Cardiac muscle cell (in vitro differentiated cells and primary cell): ENCODE measurements around the gene CDA. TPM values are rescaled to one million over a fixed set of nuclear protein-coding genes. Genes with fewer than 3 reads are reported as not detected.
"Not testable (repeated sequence)": the region's sequence is repeated elsewhere in the genome, so short reads cannot be mapped to it uniquely, and the experiment has no call there.

Experiments used
- DNase-seq, 2 donors: peaks; one replicate each; pipeline versions ENCODE4 v3.0.0 to v3.0.0-alpha.2; 2010 to 2017; ENCODE audit warnings: low read depth in 1 of 2, low spot score in 1 of 2
- H3K27ac ChIP-seq: fragments of 200-600 bp; sonication (generic); 2 replicates; pipeline ENCODE4 v1.5.1; 2016
- H3K27me3 ChIP-seq: fragments of 200-600 bp; sonication (generic); 2 replicates; pipeline ENCODE4 v1.6.0; 2016; ENCODE audit warnings: control low read depth
- H3K36me3 ChIP-seq: fragments of 200-600 bp; sonication (generic); 2 replicates; pipeline ENCODE4 v1.5.1; 2016; ENCODE audit warnings: control low read depth
- H3K4me1 ChIP-seq: fragments of 200-600 bp; sonication (generic); 2 replicates; pipeline ENCODE4 v1.8.1; 2017; ENCODE audit warnings: low read depth, mild to moderate bottlenecking, mixed run types
- H3K4me3 ChIP-seq: fragments of 200-600 bp; sonication (generic); 2 replicates; pipeline ENCODE4 v1.5.1; 2016; ENCODE audit warnings: mild to moderate bottlenecking
- H3K9me3 ChIP-seq: fragments of 200-600 bp; sonication (generic); 2 replicates; pipeline ENCODE4 v1.5.1; 2017; ENCODE audit warnings: low read depth, mild to moderate bottlenecking, control low read depth
- polyA plus RNA-seq: library from polyadenylated mRNA; unstranded; fragments of >200 nt; fragmentation: Nextera tagmentation; extraction: Ambion mirVana; gene quantifications from 2 replicates; pipeline ENCODE4 v1.2.1, GENCODE V29; 2016
- total RNA-seq: library from RNA; depleted of rRNA; stranded (reverse); fragments of >200 nt; gene quantifications from 2 replicates; pipeline ENCODE4 v1.2.3, GENCODE V29; 2016
- TF ChIP-seq, protein P1 (sequence below): IDR thresholded peaks from 2 replicates; pipeline ENCODE4 v1.5.1; 2012; ENCODE audit warnings: low read depth, mild to moderate bottlenecking, low read length

Gene CDA
- total and polyA plus RNA-seq, 2 experiments from 2014 or later, result not detected

GRCh38 chr1:20603504-20604464 is 14.9 kb downstream of the CDA start:
- H3K4me3 ChIP-seq, result no peak overlapping the region
- no peaks in the 10 kb centered on the region for H3K36me3 ChIP-seq
- H3K9me3 ChIP-seq, result no peaks in the 10 kb centered on the region
- H3K27me3 ChIP-seq, result no peaks in the 10 kb centered on the region
- TF ChIP-seq, protein P1, sequence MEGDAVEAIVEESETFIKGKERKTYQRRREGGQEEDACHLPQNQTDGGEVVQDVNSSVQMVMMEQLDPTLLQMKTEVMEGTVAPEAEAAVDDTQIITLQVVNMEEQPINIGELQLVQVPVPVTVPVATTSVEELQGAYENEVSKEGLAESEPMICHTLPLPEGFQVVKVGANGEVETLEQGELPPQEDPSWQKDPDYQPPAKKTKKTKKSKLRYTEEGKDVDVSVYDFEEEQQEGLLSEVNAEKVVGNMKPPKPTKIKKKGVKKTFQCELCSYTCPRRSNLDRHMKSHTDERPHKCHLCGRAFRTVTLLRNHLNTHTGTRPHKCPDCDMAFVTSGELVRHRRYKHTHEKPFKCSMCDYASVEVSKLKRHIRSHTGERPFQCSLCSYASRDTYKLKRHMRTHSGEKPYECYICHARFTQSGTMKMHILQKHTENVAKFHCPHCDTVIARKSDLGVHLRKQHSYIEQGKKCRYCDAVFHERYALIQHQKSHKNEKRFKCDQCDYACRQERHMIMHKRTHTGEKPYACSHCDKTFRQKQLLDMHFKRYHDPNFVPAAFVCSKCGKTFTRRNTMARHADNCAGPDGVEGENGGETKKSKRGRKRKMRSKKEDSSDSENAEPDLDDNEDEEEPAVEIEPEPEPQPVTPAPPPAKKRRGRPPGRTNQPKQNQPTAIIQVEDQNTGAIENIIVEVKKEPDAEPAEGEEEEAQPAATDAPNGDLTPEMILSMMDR, result no peak
- H3K4me1 ChIP-seq, result no peaks in the 10 kb centered on the region
- H3K27ac ChIP-seq, result no peak overlapping the region
- DNase-seq, result peak in 1 of 2 donors; percentile 72

- H3K27ac ChIP-seq, result no peak overlapping the region
- H3K36me3 ChIP-seq, result no peaks in the 10 kb centered on the region
- no peaks in the 10 kb centered on the region for H3K27me3 ChIP-seq
- no peaks in the 10 kb centered on the region for H3K4me1 ChIP-seq
- no peaks in the 10 kb centered on the region for H3K9me3 ChIP-seq
- TF ChIP-seq, protein P1, result no peak
- H3K4me3 ChIP-seq, result no peak overlapping the region
- no peak for DNase-seq
Observed at GRCh38 chr1:20604678-20605077, 15.8 kb downstream of the CDA start.

- H3K36me3 ChIP-seq, H3K27ac ChIP-seq, H3K9me3 ChIP-seq, H3K4me1 ChIP-seq, H3K27me3 ChIP-seq, DNase-seq, H3K4me3 ChIP-seq: not testable (repeated sequence)
Observed at GRCh38 chr1:20606801-20607570, 18.1 kb downstream of the CDA start.

GRCh38 chr1:20609541-20609940 is 20.6 kb downstream of the CDA start:
- no peak for DNase-seq
- Histone ChIP-seq H3K27me3 (no peaks in the 10 kb centered on the region), H3K4me3 (no peak overlapping the region), H3K9me3 (no peaks in the 10 kb centered on the region), H3K27ac (no peak overlapping the region), H3K36me3 (no peaks in the 10 kb centered on the region), H3K4me1 (no peaks in the 10 kb centered on the region)
- TF ChIP-seq, protein P1, result no peak

GRCh38 chr1:20610970-20611369 is 22.1 kb downstream of the CDA start:
- Histone ChIP-seq H3K4me1 (no peaks in the 10 kb centered on the region), H3K27ac (no peak overlapping the region), H3K4me3 (no peak overlapping the region), H3K36me3 (no peaks in the 10 kb centered on the region), H3K9me3 (no peaks in the 10 kb centered on the region), H3K27me3 (no peaks in the 10 kb centered on the region)
- DNase-seq, result no peak
- TF ChIP-seq, protein P1, result no peak
